CD4-positive, alpha-beta T cell treated with Interferon gamma for 1 hour (primary cell): ENCODE measurements around the gene RAMACL.
A peak's percentile ranks its signal among the peaks of the same experiment; 100 is the strongest.
"Not testable (repeated sequence)": the region's sequence is repeated elsewhere in the genome, so short reads cannot be mapped to it uniquely, and the experiment has no call there.

ENCODE experiments used
- DNase-seq: peaks from one replicate; pipeline ENCODE4 v3.0.0-alpha.2; 2020

RAMACL gene

GRCh38 chr6:166586424-166587156, at the start of gene RAMACL:
TSS of gene RAMACL (minus strand) at chr6:166586678. CDS start at chr6:166586477, 201 bp downstream.
- peak; percentile 70 for DNase-seq

DNA sequence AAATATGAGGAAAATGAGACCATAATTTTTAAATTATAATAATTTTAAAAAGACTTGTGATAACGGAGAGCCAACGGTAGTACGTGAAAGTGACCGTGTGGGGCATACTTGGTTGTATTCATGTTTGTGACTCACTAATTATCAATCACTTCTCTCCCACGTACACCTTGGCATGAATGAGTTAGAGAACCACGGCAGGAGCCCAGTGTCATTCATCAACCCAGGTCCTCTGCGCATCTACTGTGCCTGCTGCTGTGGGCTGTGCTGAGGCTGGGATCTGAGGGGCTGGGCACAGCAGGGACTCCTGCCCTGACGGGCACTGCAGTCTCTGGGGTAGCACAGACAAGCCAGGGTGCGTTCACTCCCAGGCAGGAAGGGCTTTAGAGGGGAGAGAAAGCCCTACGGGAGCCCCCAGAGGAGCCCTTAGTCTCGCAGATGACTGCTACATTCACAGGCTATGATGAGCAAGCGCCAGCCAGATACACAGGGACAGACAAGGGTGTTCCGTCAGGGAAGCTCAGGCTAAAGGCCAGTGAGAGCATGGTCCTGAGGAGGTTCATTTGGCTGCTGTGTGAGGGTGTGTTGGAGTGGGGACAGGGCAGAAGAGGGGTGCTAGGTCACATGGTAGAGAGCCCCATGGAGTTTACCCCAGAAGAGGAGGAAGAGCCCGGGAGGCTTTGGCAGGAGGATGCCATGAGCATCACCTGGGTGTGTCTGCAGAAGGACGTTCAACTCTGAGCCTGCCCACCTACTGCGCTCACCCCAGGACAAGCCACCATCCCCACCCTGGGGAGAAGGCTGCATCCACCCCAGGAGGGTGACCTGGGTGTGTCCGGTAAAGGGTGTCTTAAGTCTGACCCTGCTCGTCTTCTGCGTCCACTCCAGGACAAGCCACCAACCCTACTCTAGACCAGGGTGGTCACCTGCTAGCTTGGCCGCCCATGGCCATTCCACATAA, 48.8 kb upstream of the RAMACL start:
- no peak for DNase-seq

GRCh38 chr6:166634581-166634980, 48.1 kb upstream of the RAMACL start:
- DNase-seq: not testable (repeated sequence)

- DNase-seq: peak; percentile 11
Measured at GRCh38 chr6:166633732-166634535, 47.5 kb upstream of the RAMACL start.

GRCh38 chr6:166632731-166633130, 46.3 kb upstream of the RAMACL start:
- DNase-seq: no peak

DNA sequence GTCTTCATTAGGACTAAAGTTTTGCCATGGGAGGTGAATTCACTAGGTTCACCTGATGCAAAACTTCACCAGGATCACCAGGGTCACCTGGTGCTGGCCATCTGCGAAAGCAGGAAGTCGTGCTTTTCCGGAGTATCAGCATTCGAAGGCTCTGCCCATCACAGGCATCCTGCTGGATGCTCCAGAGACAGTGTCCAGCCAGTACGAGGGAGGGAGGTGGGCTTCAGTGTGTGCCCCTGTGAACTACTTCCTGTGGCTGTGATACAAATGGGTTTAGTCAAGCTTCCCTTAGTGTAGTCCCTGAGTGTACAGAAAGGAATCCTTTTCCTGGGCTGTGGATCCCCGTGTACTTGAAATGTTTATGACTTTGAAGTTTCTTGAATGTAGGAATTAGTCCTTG, 44.0 kb upstream of the RAMACL start:
- no peak for DNase-seq

DNA sequence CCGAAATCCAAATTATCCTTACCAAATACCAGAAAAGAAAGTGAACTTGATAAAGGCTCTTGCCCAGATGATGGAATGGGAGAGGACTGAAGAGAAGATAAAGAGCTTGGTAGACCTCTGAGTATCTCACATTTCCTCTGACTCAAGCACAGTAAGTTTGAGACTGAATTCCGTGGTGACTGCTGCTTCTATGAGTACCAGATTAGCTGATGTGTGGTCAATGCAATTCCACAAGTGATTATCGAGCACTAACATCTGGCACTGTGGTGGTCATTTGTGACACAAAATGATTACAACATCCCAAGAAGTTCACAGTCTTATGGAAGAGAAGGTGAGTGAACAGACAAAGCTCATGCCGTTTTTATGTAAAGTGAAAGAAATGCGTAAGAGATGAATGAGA, 43.1 kb upstream of the RAMACL start:
- no peak for DNase-seq

DNA sequence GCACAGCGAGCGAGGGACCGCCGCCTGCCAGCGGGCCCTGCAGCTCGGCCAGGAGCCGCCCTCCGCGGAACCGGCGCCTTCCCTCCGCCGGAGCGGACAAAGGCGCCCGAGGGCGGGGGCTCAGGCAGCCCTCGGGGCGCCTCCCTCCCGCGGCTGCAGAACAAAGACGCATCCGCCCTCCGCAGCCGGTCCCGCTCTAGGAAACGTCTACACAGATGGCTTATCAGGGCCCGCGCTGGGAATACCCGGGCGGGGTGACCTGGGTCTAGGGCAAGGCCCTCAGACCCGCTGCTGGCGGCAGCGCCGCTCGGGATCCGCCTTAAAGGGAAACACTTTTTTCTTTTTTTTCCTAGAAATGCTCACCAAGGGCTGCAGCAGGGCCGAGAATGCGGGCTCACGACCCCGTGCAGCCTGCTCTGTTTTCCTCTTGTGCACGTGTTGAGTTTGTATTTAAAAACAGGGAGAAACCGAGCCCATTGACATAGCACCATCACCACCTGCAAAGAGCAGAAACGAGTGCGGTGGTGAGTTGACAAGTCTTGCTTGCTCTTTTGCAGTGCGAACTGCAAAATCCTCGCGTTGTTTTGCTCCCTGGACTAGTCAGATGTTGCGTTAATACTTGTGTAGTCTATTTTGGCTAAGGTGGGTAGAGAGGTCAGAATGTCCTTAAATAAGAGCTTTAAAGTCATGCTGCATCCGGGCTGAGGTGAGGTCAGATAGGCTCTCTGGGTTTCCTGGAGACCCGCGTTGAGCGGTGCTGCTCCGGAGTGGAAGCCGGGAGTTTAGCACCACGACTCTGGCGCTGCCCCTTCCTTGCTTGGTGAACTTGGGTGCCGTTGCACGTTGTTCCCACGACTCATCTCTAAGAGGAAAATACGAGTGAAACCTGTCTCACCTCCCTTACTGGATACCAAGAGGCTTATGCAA, 41.7 kb upstream of the RAMACL start:
- DNase-seq: peak; percentile 30

DNA sequence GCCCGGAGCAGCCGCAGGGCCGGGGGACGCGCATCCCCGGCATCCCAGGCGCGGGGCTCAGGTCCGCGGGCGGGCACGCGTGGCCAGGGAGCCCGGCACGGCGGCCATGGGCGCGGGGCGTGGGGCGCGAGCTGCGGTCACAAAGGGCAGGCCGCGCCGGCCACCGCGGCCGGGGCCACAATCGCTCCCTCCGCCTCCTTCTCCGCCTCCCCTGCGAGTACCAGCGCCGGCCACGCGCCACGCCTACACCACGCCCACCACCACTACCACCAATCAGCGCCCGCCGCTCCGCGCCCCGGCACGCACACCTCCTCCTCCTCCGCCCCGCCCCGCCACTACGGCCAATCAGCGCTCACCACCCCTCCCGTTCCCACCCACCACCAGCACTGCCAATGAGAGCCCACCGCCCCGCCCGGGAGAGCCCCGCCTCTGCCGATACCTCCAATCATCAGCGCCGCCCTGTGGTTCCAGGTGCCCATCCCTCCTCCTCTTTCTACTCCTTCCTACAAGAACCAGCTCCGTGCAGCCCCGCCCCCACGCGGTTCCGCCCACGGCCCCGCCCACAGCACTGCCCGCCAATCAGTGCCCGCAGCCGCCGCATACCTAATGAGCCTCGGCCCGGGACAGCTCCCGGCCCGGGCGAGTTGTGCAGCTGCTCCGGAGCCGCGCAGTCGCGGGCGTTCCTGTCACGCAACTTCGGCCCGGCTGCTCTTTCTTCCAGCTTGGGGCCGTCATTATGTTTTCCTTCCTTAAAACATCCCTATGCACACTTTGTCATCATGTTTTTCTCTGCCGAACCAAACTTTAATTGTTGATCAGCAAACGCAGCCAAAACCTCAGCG, 40.8 kb upstream of the RAMACL start, which contains the start of gene RPS6KA2:
RPS6KA2 (minus strand) TSS at position 219 of the 842 bp plus-strand sequence. CDS start 232 bp downstream, outside the sequence.
- DNase-seq: peak; percentile 100

DNA sequence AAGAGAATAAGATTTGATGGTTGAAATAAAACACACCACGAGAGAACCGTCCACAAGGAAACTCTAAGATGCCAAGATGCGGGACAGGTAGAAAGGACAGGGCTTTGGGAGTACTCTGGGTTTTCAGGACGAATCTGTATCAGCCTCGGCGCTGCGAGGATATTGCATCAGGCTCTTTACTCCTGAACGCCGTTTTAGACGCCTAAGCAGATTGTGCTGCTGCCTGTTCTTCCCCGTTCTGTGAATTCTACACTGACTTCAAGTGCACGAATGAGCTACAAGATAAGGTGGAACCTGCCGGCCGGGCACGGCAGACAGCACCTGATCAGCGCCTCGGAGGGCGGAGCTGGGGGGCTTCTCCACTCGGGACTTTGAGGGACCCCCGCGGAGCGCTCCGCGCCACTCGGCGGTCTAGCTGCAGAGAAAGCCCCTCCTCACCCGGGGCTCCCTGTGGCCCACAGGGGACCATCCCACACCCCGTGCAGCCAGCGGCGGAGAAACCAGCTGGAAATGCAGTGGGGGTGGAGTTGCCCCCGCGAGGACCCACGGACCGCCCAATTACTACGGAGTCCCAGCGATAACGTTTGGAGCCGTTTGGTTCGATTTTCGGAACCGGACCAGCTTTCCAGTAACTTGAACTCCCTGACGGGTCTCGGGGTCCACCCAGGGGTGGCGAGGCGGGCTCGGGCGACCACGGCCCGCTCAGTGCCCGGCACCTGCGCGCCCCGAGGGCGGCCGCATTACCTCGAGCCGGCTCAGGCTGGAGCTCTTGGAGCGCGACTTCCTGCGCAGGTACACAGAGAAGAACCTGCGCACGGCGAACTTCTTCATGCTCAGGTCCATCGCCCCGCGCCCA, 39.9 kb upstream of the RAMACL start:
- DNase-seq: no peak

DNA sequence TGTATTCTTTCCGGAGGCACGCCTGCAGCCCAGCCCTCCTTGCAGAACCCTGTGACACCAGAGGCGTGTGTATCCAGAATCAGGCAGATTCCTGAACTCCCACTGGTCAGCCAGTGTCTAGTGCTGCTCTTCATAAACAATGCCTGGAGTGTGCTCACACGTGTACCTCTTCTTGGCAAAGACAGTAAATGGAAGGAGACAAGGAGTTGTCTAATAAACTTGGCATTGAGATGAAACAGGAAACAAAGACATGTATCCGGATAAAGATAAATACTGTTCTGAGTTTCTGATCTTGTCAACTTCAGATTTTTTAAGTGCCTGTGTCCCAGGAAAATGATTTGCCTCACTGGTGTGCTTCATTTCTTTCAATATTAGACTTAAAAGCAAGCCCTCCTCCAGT, 38.9 kb upstream of the RAMACL start:
- DNase-seq: no peak

DNA sequence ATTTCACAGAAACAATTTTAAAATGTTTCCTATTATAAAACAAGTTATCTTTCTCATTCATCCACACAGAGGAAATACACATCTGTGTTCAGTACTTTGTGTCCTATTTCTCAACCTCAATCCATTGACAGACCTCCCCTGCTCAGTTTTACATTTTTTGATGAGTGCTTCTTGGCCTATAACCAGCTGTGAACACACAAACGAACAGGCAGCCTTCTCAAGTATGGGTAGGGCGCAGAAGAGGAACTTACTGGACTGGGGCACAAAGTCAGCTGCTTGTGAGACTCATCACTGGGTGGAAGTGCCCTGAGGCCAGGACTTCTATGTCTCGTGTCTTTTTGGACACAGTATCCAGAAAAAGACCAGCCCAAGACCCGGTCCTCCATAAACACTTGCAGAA, 37.8 kb upstream of the RAMACL start:
- no peak for DNase-seq

GRCh38 chr6:166623318-166623717, 36.8 kb upstream of the RAMACL start:
- no peak for DNase-seq

- DNase-seq: no peak
Measured at GRCh38 chr6:166621114-166621540, 34.6 kb upstream of the RAMACL start.

GRCh38 chr6:166620478-166621113, 34.1 kb upstream of the RAMACL start:
- no peak for DNase-seq

GRCh38 chr6:166619912-166620311, 33.4 kb upstream of the RAMACL start:
- no peak for DNase-seq

GRCh38 chr6:166618866-166619761, 32.6 kb upstream of the RAMACL start:
- no peak for DNase-seq

- no peak for DNase-seq
Measured at GRCh38 chr6:166618251-166618650, 31.8 kb upstream of the RAMACL start.
